RWPE1 (cell line): ENCODE data around the gene SEC22C.

ENCODE experiments used
- CTCF ChIA-PET: fragments of 350-600 bp; sonication (Branson Sonifier 250); formaldehyde crosslinking; extraction: SDS; loops from one replicate; lab custom pipeline; 2021; lab: Yijun Ruan, JAX
- POLR2A ChIA-PET: fragments of 400-600 bp; formaldehyde crosslinking; extraction: SDS; loops from one replicate; lab custom pipeline; 2020; ENCODE audit warnings: antibody characterized with exemption; ENCODE audit not compliant: low non-redundant PET; lab: Yijun Ruan, JAX
- DNase-seq: peaks from one replicate; pipeline ENCODE4 v3.0.0; 2012; ENCODE audit warnings: low spot score
- H3K27ac ChIP-seq: fragments of 450-650 bp; 2 replicates; pipeline ENCODE4 v1.5.1; 2017
- TF ChIP-seq, protein P1 (sequence below): fragments of 450-650 bp; conservative IDR thresholded peaks from 2 replicates; pipeline ENCODE4 v1.5.1; 2017; ENCODE audit warnings: low read depth, mild to moderate bottlenecking

SEC22C gene, protein sequence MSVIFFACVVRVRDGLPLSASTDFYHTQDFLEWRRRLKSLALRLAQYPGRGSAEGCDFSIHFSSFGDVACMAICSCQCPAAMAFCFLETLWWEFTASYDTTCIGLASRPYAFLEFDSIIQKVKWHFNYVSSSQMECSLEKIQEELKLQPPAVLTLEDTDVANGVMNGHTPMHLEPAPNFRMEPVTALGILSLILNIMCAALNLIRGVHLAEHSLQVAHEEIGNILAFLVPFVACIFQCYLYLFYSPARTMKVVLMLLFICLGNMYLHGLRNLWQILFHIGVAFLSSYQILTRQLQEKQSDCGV

DNA sequence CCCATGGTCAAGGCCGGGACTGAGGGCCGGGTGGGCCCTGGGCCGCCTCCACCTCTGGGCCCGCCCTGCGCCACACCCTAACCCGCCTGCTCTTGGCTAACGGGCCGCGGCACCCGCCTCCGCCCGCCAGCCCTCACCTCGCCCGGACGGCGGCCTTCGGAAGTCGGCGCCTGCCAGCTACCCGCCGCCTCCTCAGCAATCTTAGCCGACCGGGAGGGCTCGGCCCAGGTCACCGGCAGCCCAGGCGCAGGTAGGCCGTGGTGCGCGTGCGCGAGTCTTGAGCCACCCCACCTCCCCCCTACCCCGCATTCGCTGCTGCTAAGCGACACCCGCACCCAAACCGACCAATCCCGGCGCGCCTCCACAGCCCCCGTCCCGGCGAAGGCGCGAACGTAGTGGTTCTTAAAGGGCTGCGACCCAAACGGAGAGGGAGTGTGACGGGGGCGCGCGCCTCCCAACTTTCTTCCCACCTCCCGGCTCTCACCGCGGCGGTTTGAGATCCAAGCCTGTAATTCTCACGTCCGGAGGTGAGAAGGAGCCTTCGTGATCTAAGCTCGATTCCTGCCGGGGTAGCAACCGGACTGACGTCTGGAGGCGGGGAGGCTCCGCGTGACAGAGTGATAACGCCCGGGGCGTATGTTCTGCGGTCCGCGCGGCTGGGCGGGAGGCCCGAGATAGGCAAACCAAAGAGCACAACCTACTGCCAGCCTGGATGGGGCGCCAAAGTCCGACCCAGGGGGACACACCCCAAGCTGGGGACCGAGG is at the start of gene SEC22C:
TSS of gene SEC22C (minus strand) at position 259 of the 765 bp plus-strand sequence. CDS start 12,921 bp downstream, outside the sequence.
- TF ChIP-seq, protein P1, sequence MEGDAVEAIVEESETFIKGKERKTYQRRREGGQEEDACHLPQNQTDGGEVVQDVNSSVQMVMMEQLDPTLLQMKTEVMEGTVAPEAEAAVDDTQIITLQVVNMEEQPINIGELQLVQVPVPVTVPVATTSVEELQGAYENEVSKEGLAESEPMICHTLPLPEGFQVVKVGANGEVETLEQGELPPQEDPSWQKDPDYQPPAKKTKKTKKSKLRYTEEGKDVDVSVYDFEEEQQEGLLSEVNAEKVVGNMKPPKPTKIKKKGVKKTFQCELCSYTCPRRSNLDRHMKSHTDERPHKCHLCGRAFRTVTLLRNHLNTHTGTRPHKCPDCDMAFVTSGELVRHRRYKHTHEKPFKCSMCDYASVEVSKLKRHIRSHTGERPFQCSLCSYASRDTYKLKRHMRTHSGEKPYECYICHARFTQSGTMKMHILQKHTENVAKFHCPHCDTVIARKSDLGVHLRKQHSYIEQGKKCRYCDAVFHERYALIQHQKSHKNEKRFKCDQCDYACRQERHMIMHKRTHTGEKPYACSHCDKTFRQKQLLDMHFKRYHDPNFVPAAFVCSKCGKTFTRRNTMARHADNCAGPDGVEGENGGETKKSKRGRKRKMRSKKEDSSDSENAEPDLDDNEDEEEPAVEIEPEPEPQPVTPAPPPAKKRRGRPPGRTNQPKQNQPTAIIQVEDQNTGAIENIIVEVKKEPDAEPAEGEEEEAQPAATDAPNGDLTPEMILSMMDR, result peak; percentile 43
- peak within 1 kb of the TSS; percentile 95 for H3K27ac ChIP-seq
- ChIA-PET CTCF (no interaction called here), POLR2A (no interaction called here)
- DNase-seq, result peak; percentile 99

DNA sequence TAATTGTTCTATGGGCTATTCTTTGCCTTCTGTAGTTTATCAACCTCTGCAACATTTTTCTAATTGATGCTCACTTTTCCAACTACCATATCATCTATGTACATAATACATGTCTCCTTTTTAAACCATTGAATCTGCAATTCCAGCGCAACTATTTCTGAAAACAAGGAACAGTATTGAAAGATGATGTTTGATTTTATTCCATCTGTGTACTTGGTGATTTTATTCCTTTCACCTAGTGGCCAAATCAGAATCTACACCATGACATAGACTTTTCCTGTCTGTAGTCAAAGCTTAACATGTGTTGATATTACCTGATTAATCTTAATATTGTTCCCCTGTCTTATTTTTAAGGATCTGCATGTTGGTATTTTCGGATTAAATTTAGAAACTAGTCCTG is 31.7 kb upstream of the SEC22C start:
- no peak for DNase-seq
- H3K27ac ChIP-seq, result no peak overlapping the region
- POLR2A ChIA-PET, result no interaction called here

DNA sequence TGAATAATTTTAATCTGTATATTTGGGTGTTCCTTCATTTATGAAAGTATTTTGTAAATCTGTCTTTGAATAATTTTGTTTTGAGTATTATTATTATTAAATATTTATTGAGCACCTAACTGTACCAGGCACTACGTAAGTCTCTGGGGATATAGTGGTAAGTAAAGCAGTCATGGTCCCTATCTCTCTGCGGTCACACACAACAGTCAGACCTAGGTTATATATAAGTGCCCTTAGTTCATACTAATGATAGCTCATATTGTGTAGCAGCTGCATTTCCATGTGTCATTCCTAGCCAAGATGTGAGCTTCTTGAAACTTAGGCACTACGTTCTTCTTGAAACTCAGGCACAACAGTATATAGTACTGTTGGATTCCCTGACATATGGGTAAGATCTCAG is 31.2 kb upstream of the SEC22C start:
- H3K27ac ChIP-seq, result no peak overlapping the region
- DNase-seq, result no peak
- POLR2A ChIA-PET, result no interaction called here
- TF ChIP-seq, protein P1, result no peak
- CTCF ChIA-PET, result no interaction called here

More for the DNA sequence above, 31.7 kb upstream of the SEC22C start:
- TF ChIP-seq, protein P1, result peak; percentile 37; the same call in 1 of the 2 replicates
- CTCF ChIA-PET, result interaction anchor here (0.5 to 0.7 kb wide), 2 partner anchors 123 to 442 kb away, joined by 3 to 4 read pairs; no protein-coding TSS in a partner anchor

DNA sequence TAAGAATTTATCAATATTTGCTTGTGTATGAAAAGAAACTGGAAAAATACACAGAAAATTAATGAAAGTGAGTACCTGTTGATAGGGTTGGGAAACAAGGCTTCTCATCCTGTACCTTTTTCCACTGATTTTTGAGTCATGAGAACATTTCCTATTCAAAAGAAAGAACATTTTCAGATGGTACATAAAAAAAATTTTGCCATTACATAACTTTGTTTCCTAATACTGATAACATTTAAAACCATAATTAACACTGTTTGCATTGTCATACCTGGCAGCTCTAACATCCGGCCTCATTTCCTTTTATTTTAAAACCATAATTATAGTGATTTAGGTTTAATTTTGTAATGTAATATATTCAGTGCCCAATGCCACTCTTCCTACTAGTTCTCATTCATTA is 30.4 kb upstream of the SEC22C start:
- POLR2A ChIA-PET, result no interaction called here
- CTCF ChIA-PET, result no interaction called here

DNA sequence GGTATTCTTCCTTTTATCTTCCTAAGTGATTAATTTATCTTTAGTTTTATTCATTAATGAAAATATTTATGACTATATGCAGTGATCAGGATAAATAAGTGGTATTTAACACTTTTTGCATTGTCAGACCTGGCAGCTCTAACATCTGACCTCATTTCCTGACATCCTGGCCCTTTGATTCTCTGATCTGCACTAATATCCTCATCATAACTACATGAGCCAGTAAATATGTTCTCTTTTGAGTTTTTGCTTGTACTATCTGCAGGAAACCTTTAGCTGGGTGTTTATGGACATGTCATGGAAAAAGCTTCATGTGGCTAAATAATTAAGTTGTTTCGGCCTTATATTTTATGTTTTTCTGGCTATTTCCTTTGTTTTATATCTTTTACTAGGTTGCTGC is 29.2 kb upstream of the SEC22C start:
- ChIA-PET CTCF (no interaction called here), POLR2A (no interaction called here)
- H3K27ac ChIP-seq, result no peak overlapping the region
- DNase-seq, result no peak
- TF ChIP-seq, protein P1, result no peak

More for the DNA sequence above, 30.4 kb upstream of the SEC22C start:
- DNase-seq, result no peak
- TF ChIP-seq, protein P1, result no peak
- H3K27ac ChIP-seq, result no peak overlapping the region

DNA sequence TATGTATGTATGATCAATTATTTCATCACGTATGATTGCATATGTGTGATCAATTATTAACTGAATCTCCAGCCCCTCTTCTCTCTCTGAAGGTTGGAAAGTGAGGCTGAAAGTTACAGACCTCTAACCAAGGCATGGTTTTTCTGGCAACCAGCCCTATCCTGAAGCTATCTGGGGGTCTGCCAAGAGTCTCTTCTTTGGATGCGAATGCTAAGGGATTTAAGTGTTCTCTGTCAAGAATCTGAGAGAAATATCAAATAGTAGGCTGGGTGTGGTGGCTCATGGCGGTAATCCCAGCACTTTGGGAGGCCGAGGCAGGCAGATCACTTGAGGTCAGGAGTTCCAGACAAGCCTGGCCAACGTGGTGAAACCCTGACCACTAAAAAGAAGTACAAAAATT is 26.8 kb upstream of the SEC22C start:
- POLR2A ChIA-PET, result no interaction called here
- no peak for DNase-seq
- CTCF ChIA-PET, result interaction anchor here (0.6 to 1.1 kb wide), 2 partner anchors 11 to 104 kb away, joined by 3 read pairs; no protein-coding TSS in a partner anchor
- 0 out of 2 replicates have a peak overlapping the region, but pooled peaks have one; percentile 42 for H3K27ac ChIP-seq
- TF ChIP-seq, protein P1, result no peak
